HepG2 (cell line): Measurements from ENCODE around the gene PVR. TPM values are rescaled to one million over a fixed set of nuclear protein-coding genes. Genes with fewer than 3 reads are reported as not detected.

Source experiments
- DRAP1 ChIP-seq: IDR thresholded peaks from 2 replicates; pipeline ENCODE4 v1.6.1; 2016; ENCODE audit warnings: missing genetic modification reagents, missing compliant biosample characterization
- GMEB2 ChIP-seq: IDR thresholded peaks from 2 replicates; pipeline ENCODE4 v1.6.1; 2016; ENCODE audit warnings: missing biosample characterization, missing genetic modification reagents, low read depth
- HDAC6 ChIP-seq: fragments of 200-600 bp; sonication (generic); IDR thresholded peaks from 2 replicates; pipeline ENCODE4 v1.7.0; 2017; ENCODE audit warnings: mild to moderate bottlenecking, antibody characterized with exemption, low read length, low read depth
- HNF1A ChIP-seq, 2 experiments: sonication (generic) in 1 of 2; formaldehyde crosslinking in 1 of 2; IDR thresholded peaks; 2 replicates each; pipeline versions ENCODE4 v1.4.0 to v1.6.1; 2016 to 2020; ENCODE audit warnings: borderline replicate concordance in 1 of 2, low read depth in 1 of 2, mild to moderate bottlenecking in 1 of 2, missing genetic modification reagents in 1 of 2
- PHF20 ChIP-seq: sonication (generic); formaldehyde crosslinking; IDR thresholded peaks from 2 replicates; pipeline ENCODE4 v1.5.0; 2020; ENCODE audit warnings: mild to moderate bottlenecking, missing genetic modification reagents
- USF2 ChIP-seq, 2 experiments: sonication (generic) in 1 of 2; formaldehyde crosslinking in 1 of 2; IDR thresholded peaks; 2 replicates each; pipeline versions ENCODE4 v1.5.1 to v1.6.1; 2011 to 2020; ENCODE audit warnings: borderline replicate concordance in 1 of 2, low read depth in 1 of 2, low read length in 1 of 2, mild to moderate bottlenecking in 1 of 2, missing genetic modification reagents in 1 of 2, moderate library complexity in 1 of 2
- ZNF543 ChIP-seq: sonication (generic); formaldehyde crosslinking; IDR thresholded peaks from 2 replicates; pipeline ENCODE4 v1.4.0; 2020; ENCODE audit warnings: mild to moderate bottlenecking, missing genetic modification reagents
- ZNF550 ChIP-seq: sonication (generic); formaldehyde crosslinking; IDR thresholded peaks from 2 replicates; pipeline ENCODE4 v1.4.0; 2020; ENCODE audit warnings: mild to moderate bottlenecking, missing genetic modification reagents, borderline replicate concordance
- ZNF558 ChIP-seq: sonication (generic); formaldehyde crosslinking; IDR thresholded peaks from 2 replicates; pipeline ENCODE4 v1.9.0; 2022; ENCODE audit warnings: mild to moderate bottlenecking, missing genetic modification reagents, borderline replicate concordance
- ZNF709 ChIP-seq: sonication (generic); formaldehyde crosslinking; IDR thresholded peaks from 2 replicates; pipeline ENCODE4 v1.5.0; 2020; ENCODE audit warnings: mild to moderate bottlenecking, missing genetic modification reagents
- ZNF737 ChIP-seq: sonication (generic); formaldehyde crosslinking; IDR thresholded peaks from 2 replicates; pipeline ENCODE4 v1.5.0; 2020; ENCODE audit warnings: missing genetic modification reagents, mild to moderate bottlenecking, borderline replicate concordance
- ZNF841 ChIP-seq: sonication (generic); formaldehyde crosslinking; IDR thresholded peaks from 2 replicates; pipeline ENCODE4 v1.8.1; 2023; ENCODE audit warnings: missing genetic modification reagents, borderline replicate concordance
- polyA plus RNA-seq, 8 experiments: library from polyadenylated mRNA; depleted of rRNA in 3 of 8; stranded (reverse) in 7 of 8; unstranded in 1 of 8; fragments of >200 nt; fragmentation: Illumina TruSeq in 4 of 8; extraction: Trizol in 4 of 8; gene quantifications; 2 replicates each; pipeline versions ENCODE4 v1.2.1 to v1.2.3, GENCODE V29; 2011 to 2016; ENCODE audit warnings: low read depth in 4 of 8, missing spikeins in 1 of 8, mixed read lengths in 1 of 8; ENCODE audit not compliant: insufficient read depth in 1 of 8
- total RNA-seq, 5 experiments: library from RNA; depleted of rRNA; stranded (reverse); fragments of >200 nt; fragmentation: Illumina TruSeq; extraction: Trizol; gene quantifications; 2 replicates each; pipeline ENCODE4 v1.2.3, GENCODE V29; 2016; ENCODE audit warnings: low read depth in 1 of 5
- TF ChIP-seq, protein P1 (sequence below): sonication (generic); formaldehyde crosslinking; IDR thresholded peaks from 2 replicates; pipeline ENCODE4 v1.5.0; 2020; ENCODE audit warnings: mild to moderate bottlenecking, missing genetic modification reagents, borderline replicate concordance

PVR gene
- total and polyA plus RNA-seq, 2 of the 13 experiments (the other 11 are each of a cell fraction or from before 2014, with no cell fraction given): 43.4 to 46.6 TPM

DNA sequence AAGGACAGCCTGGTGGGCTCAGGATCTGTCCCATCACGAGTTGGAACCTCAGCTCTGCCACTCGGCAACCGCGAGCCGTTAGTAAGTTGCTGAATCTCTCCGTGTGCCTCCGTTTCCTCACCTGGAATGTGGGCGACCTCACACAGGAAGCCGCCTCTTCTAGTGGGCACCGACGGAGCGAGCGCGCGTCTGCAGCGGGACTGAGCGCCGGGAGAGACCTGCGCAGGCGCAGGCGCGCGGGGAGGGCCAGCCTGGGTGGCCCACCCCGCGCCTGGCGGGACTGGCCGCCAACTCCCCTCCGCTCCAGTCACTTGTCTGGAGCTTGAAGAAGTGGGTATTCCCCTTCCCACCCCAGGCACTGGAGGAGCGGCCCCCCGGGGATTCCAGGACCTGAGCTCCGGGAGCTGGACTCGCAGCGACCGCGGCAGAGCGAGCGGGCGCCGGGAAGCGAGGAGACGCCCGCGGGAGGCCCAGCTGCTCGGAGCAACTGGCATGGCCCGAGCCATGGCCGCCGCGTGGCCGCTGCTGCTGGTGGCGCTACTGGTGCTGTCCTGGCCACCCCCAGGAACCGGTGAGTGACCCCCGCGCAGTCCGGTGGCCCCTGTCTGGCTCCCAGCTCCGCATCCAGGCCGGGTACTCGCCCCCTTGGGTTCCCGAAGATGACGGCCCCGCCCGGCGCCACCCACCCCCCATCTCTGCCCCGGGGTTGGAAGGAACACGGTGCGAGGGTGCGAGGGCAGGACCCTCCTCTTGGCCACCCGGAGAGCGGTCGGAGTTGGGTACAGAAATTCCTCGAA, at the start of gene PVR (continued):
- TF ChIP-seq, protein P1, sequence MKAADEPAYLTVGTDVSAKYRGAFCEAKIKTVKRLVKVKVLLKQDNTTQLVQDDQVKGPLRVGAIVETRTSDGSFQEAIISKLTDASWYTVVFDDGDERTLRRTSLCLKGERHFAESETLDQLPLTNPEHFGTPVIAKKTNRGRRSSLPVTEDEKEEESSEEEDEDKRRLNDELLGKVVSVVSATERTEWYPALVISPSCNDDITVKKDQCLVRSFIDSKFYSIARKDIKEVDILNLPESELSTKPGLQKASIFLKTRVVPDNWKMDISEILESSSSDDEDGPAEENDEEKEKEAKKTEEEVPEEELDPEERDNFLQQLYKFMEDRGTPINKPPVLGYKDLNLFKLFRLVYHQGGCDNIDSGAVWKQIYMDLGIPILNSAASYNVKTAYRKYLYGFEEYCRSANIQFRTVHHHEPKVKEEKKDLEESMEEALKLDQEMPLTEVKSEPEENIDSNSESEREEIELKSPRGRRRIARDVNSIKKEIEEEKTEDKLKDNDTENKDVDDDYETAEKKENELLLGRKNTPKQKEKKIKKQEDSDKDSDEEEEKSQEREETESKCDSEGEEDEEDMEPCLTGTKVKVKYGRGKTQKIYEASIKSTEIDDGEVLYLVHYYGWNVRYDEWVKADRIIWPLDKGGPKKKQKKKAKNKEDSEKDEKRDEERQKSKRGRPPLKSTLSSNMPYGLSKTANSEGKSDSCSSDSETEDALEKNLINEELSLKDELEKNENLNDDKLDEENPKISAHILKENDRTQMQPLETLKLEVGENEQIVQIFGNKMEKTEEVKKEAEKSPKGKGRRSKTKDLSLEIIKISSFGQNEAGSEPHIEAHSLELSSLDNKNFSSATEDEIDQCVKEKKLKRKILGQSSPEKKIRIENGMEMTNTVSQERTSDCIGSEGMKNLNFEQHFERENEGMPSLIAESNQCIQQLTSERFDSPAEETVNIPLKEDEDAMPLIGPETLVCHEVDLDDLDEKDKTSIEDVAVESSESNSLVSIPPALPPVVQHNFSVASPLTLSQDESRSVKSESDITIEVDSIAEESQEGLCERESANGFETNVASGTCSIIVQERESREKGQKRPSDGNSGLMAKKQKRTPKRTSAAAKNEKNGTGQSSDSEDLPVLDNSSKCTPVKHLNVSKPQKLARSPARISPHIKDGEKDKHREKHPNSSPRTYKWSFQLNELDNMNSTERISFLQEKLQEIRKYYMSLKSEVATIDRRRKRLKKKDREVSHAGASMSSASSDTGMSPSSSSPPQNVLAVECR (CRISPR knock-in tag): peak; percentile 68
- no peak for TF ChIP-seq ZNF737
- TF ChIP-seq ZNF543 (CRISPR knock-in tag): peak; percentile 47; the same call in 1 of the 2 replicates
- TF ChIP-seq HNF1A (IDR thresholded peaks at IDR 0.05; ENCODE audit: low read depth): no peak
- TF ChIP-seq HNF1A (CRISPR knock-in tag; IDR thresholded peaks at IDR 0.05; ENCODE audit: borderline replicate concordance): no peak
- no peak for TF ChIP-seq ZNF841 (CRISPR knock-in tag)
- no peak for TF ChIP-seq USF2 (IDR thresholded peaks at IDR 0.05; ENCODE audit: low read depth, low read length)
- no peak; the same call in 1 of the 2 replicates for TF ChIP-seq USF2 (CRISPR knock-in tag; IDR thresholded peaks at IDR 0.05; ENCODE audit: borderline replicate concordance)
- no peak; the same call in 1 of the 2 replicates for TF ChIP-seq ZNF558 (CRISPR knock-in tag)
- TF ChIP-seq DRAP1 (CRISPR knock-in tag): 0 out of 2 replicates have a peak, but pooled peaks have one; percentile 30
- TF ChIP-seq PHF20 (CRISPR knock-in tag): 0 out of 2 replicates have a peak, but pooled peaks have one; percentile 25
- no peak for TF ChIP-seq HDAC6
- TF ChIP-seq ZNF550 (CRISPR knock-in tag): no peak
- no peak for TF ChIP-seq GMEB2 (CRISPR knock-in tag)
- TF ChIP-seq ZNF709 (CRISPR knock-in tag): no peak; the same call in 1 of the 2 replicates
